ENCODE data around the gene TACR3.
"Not testable (repeated sequence)": the region's sequence is repeated elsewhere in the genome, so short reads cannot be mapped to it uniquely, and the experiment has no call there.

Gene TACR3

GRCh38 chr4:103719830-103720207 lies at the start of gene TACR3:
Gene TACR3, minus strand, starts transcription at chr4:103719985. Its CDS starts 310 bp downstream, at chr4:103719675.
- DNase-seq (ENCODE audit: low read depth in 3 of 3) = no peak

GRCh38 chr4:103757631-103758030 lies 37.8 kb upstream of the TACR3 start:
- DNase-seq (ENCODE audit: low read depth in 3 of 3) = no peak

- DNase-seq (ENCODE audit: low read depth in 3 of 3) = no peak
These were observed 37.0 kb upstream of the TACR3 start for GRCh38 chr4:103756741-103757140.

- no peak for DNase-seq (ENCODE audit: low read depth in 3 of 3)
These were observed 35.1 kb upstream of the TACR3 start for GRCh38 chr4:103754844-103755243.

- DNase-seq (ENCODE audit: low read depth in 3 of 3) = no peak
These were observed 34.3 kb upstream of the TACR3 start for GRCh38 chr4:103753868-103754653.

- DNase-seq (ENCODE audit: low read depth in 3 of 3) = not testable (repeated sequence)
These were observed 3.4 kb upstream of the TACR3 start for GRCh38 chr4:103723150-103723549.

GRCh38 chr4:103721251-103721650 lies 1.5 kb upstream of the TACR3 start:
- no peak for DNase-seq (ENCODE audit: low read depth in 3 of 3)

GRCh38 chr4:103720661-103721060 lies 876 bp upstream of the TACR3 start:
- no peak for DNase-seq (ENCODE audit: low read depth in 3 of 3)

- DNase-seq (ENCODE audit: low read depth in 3 of 3) = no peak
These were observed 518 bp downstream of the TACR3 start for GRCh38 chr4:103719105-103719829.

- no peak for DNase-seq (ENCODE audit: low read depth in 3 of 3)
These were observed 27.2 kb downstream of the TACR3 start for GRCh38 chr4:103692615-103693014.

GRCh38 chr4:103673983-103674382 lies 45.8 kb downstream of the TACR3 start:
- DNase-seq (ENCODE audit: low read depth in 3 of 3) = no peak

- not testable (repeated sequence) for DNase-seq (ENCODE audit: low read depth in 3 of 3)
These were observed 53.0 kb downstream of the TACR3 start for GRCh38 chr4:103666764-103667163.

- no peak for DNase-seq (ENCODE audit: low read depth in 3 of 3)
These were observed 55.2 kb downstream of the TACR3 start for GRCh38 chr4:103664436-103665075.

GRCh38 chr4:103648541-103648940 lies 71.2 kb downstream of the TACR3 start:
- no peak for DNase-seq (ENCODE audit: low read depth in 3 of 3)

- no peak for DNase-seq (ENCODE audit: low read depth in 3 of 3)
These were observed 73.8 kb downstream of the TACR3 start for GRCh38 chr4:103645991-103646390.

- DNase-seq (ENCODE audit: low read depth in 3 of 3) = no peak
These were observed 85.5 kb downstream of the TACR3 start for GRCh38 chr4:103634236-103634635.

GRCh38 chr4:103626296-103626695 lies 93.5 kb downstream of the TACR3 start:
- DNase-seq (ENCODE audit: low read depth in 3 of 3) = no peak

- no peak for DNase-seq (ENCODE audit: low read depth in 3 of 3)
These were observed 127.9 kb downstream of the TACR3 start for GRCh38 chr4:103591841-103592240.

GRCh38 chr4:103567591-103567990 lies 152.2 kb downstream of the TACR3 start:
- no peak for DNase-seq (ENCODE audit: low read depth in 3 of 3)

GRCh38 chr4:103559178-103559577 lies 160.6 kb downstream of the TACR3 start:
- not testable (repeated sequence) for DNase-seq (ENCODE audit: low read depth in 3 of 3)

All from stimulated activated CD4-positive, alpha-beta T cell treated with anti-CD3 and anti-CD28 coated beads, TNF-alpha, amount 100 ng/mL, for 4 hours (primary cell).